AG04449 (cell line): ENCODE results near the gene PLCB1.
"Not testable (repeated sequence)": the region's sequence is repeated elsewhere in the genome, so short reads cannot be mapped to it uniquely, and the experiment has no call there.

Experiments used
- CTCF ChIA-PET: fragments of 350-600 bp; formaldehyde crosslinking; extraction: SDS; loops from one replicate; lab custom pipeline; 2021; ENCODE audit warnings: antibody characterized with exemption; lab: Yijun Ruan, JAX
- POLR2A ChIA-PET: fragments of 400-600, 350-600 bp; formaldehyde crosslinking; extraction: SDS; loops from one replicate; lab custom pipeline; 2020; ENCODE audit warnings: antibody characterized with exemption, inconsistent platforms; lab: Yijun Ruan, JAX
- DNase-seq: peaks from one replicate; pipeline ENCODE4 v3.0.0-alpha.2; 2010; ENCODE audit warnings: low read depth, low spot score
- H3K4me3 ChIP-seq: 2 replicates; pipeline ENCODE4 v1.5.1; 2011; ENCODE audit warnings: low read depth, mild to moderate bottlenecking, control low read depth, low read length
- TF ChIP-seq, protein P1 (sequence below): IDR thresholded peaks from one replicate; pipeline ENCODE4 v1.5.1; 2011; ENCODE audit warnings: mild to moderate bottlenecking, moderate library complexity, low read length, control low read depth, inconsistent platforms; ENCODE audit not compliant: insufficient read depth; ENCODE audit errors: missing control alignments

Gene PLCB1

DNA sequence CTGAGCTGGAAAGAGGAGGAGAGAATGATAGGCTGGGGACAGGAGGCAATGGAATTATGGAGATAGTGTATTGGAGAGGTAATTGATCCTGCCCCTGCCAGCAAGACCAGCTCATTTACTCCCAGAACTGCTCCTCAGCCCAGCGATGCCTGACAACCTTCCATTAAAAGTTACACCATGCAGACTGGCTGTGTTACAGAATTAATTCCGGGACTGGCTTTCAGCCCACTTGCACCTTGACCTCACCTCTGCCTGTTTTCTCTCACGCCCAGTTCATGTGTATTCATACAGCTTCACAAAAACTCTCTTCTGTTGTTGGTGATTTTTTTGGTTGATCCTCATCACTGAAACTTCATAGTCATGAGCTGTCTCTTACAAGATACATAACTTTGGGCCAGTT, 207.3 kb downstream of the PLCB1 start:
- TF ChIP-seq, protein P1, sequence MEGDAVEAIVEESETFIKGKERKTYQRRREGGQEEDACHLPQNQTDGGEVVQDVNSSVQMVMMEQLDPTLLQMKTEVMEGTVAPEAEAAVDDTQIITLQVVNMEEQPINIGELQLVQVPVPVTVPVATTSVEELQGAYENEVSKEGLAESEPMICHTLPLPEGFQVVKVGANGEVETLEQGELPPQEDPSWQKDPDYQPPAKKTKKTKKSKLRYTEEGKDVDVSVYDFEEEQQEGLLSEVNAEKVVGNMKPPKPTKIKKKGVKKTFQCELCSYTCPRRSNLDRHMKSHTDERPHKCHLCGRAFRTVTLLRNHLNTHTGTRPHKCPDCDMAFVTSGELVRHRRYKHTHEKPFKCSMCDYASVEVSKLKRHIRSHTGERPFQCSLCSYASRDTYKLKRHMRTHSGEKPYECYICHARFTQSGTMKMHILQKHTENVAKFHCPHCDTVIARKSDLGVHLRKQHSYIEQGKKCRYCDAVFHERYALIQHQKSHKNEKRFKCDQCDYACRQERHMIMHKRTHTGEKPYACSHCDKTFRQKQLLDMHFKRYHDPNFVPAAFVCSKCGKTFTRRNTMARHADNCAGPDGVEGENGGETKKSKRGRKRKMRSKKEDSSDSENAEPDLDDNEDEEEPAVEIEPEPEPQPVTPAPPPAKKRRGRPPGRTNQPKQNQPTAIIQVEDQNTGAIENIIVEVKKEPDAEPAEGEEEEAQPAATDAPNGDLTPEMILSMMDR, result no peak
- POLR2A ChIA-PET, result no interaction called here
- CTCF ChIA-PET, result interaction anchor here (1.0 kb wide), 1 partner anchor 22 kb away, joined by 3 read pairs; no protein-coding TSS in a partner anchor
- H3K4me3 ChIP-seq, result no peak overlapping the region
- no peak for DNase-seq

DNA sequence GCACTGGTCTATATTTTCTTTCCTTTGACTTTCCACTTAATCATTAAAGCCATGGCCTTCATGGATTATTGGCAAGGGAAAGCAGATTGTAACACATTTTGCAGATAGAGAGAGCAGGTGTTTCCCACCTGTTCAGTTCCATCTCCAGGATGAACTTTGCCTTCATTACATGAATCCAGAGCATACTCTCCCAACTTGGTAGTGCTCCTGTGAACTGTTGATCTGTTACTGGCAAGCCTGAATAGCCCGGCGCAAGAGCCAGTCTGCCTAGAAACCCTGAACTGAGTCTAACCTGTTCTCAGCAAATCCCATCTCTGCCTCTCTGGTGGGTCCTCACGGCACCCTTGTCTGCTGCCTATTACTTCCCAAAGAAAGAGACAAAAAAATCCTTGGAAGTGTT, 210.3 kb downstream of the PLCB1 start:
- TF ChIP-seq, protein P1, result no peak
- DNase-seq, result no peak
- ChIA-PET CTCF (no interaction called here), POLR2A (no interaction called here)
- H3K4me3 ChIP-seq, result no peak overlapping the region

DNA sequence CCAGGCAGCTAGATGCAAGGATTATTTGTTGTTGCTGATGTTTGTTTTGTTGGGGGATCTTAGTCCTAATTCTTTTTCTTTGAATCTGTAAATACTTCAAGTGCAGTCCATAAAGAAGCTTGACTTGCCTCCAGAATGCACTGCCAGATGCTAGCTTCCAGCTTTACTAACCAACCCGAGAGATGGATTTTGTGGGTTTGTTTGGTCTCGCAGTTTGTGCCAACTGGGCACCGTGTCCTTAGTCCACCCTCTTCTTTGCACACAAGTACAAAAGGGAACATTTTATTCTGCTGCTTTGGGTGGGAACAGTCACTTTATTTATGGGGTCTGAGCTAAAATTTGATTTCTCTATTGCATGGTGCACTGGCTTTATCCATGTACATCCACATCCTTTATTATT, 212.0 kb downstream of the PLCB1 start:
- POLR2A ChIA-PET, result no interaction called here
- CTCF ChIA-PET, result no interaction called here
- TF ChIP-seq, protein P1, result no peak
- no peak for DNase-seq
- H3K4me3 ChIP-seq, result no peak overlapping the region

DNA sequence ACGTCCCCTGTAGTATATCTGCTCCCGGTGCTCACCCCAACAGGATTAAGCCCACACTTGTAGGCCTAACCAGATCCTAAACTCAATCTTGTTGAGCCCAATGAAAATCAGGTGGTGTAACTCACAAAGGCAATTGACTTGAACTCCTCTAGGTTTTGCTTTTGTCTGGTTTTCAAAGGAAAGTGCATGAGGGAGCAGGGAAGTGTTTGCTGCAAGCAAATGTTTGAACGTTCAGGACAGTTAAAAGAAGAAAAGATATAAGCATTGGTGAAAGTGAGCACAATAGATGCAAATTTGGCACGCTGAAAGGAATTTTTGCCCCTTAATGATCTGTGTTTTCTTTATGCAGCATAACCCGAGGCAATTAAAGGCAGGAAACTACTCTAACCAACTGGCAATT, 212.6 kb downstream of the PLCB1 start:
- POLR2A ChIA-PET, result no interaction called here

DNA sequence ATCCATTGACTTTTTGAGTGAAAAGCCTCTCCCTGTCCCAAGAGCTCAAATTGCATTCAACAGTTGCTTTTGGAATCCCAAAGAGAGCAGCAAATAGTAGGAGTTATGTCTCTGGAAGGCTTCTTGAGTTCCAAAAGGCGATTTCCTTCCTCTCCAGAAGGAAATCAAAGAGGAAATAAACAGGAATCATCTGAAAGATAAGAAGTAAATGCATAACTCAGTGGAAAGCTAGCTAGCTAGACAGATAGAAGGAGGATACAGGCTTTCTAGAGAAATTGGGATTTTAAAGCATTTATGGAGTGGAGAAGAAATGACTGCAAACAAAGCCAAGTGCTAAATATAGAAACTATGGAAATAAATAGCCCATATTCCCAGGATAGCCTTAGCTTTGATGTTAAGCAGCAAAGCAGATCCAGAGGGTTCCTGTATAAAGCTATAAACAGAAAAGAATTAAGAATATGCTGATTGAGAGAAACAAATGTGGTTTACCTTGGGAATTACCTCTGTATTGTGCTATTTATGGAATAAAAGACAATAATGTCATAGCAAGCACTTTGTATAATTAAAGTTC, 214.7 kb downstream of the PLCB1 start:
- ChIA-PET POLR2A (no interaction called here), CTCF (interaction anchor here (1.3 to 1.4 kb wide), 2 partner anchors 43 to 375 kb away, joined by 4 read pairs; no protein-coding TSS in a partner anchor)
- TF ChIP-seq, protein P1, result no peak
- no peak for DNase-seq
- no peak overlapping the region for H3K4me3 ChIP-seq

More for the DNA sequence above, 212.6 kb downstream of the PLCB1 start:
- TF ChIP-seq, protein P1, result no peak
- DNase-seq, result no peak
- no peak overlapping the region for H3K4me3 ChIP-seq
- CTCF ChIA-PET, result interaction anchor here (1.3 kb wide), 1 partner anchor 301 kb away, joined by 3 read pairs; no protein-coding TSS in a partner anchor

DNA sequence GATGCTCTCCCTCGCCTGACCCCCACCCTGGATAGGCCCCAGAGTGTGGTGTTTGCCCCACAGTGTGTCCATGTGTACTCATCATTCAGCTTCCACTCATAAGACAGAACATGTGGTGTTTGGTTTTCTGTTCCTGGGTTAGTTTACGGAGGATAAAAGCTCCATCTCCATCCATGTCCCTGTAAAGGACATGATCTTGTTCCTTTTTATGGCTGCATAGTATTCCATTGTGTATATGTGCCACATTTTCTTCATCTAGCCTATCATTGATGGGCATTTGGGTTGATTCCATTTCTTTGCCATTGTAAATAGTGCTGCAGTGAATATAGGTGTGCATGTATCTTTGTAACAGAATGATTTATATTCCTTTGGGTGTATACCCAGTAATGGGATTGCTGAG, 218.2 kb downstream of the PLCB1 start:
- CTCF ChIA-PET, result interaction anchor here (0.5 to 1.7 kb wide), 4 partner anchors 10 to 424 kb away, joined by 3 read pairs; no protein-coding TSS in a partner anchor
- H3K4me3 ChIP-seq, POLR2A ChIA-PET, DNase-seq: not testable (repeated sequence)

DNA sequence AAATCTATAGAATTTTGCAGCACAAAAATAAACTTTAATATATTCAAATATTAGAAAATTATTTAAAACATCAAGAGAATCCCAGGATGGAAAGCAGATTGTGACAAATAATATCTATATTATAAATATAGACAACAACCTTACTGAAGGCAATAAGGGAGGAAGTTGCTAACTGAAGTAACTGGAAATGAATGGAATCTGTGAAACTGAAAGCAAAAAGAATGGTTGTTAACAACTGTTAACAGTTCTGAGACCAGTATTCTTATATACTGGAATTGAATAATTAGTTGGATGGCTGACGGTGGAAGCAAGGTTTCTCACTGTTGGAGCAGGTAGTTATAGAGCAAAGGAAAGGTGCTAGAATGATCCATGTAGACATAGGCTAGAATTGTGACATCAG, 220.4 kb downstream of the PLCB1 start:
- POLR2A ChIA-PET, result no interaction called here
- no peak overlapping the region for H3K4me3 ChIP-seq
- CTCF ChIA-PET, result interaction anchor here (2.8 kb wide), 1 partner anchor 9 kb away, joined by 6 read pairs; no protein-coding TSS in a partner anchor
- DNase-seq, result no peak
- TF ChIP-seq, protein P1, result no peak
